K562 (cell line): ENCODE results near the gene GPR107. TPM values are rescaled to one million over a fixed set of nuclear protein-coding genes. Genes with fewer than 3 reads are reported as not detected.

Source experiments
- BCL6 ChIP-seq: fragments of 250-450 bp; sonication (Bioruptor Pico); IDR thresholded peaks from 2 replicates; pipeline ENCODE4 v1.4.0; 2020
- CEBPG ChIP-seq, 3 experiments: fragments of 200-800 bp in 1 of 3; sonication (Bioruptor generic) in 1 of 3; sonication (generic) in 1 of 3; formaldehyde crosslinking in 1 of 3; IDR thresholded peaks in 2 of 3; conservative IDR thresholded peaks in 1 of 3; 2 replicates each; pipeline versions ENCODE4 v1.6.1 to v1.8.0; 2016 to 2022; ENCODE audit warnings: missing compliant biosample characterization in 2 of 3, missing genetic modification characterization in 2 of 3, mild to moderate bottlenecking in 1 of 3, missing genetic modification reagents in 1 of 3
- CXXC5 ChIP-seq: fragments of 250-450 bp; sonication (Bioruptor Pico); IDR thresholded peaks from 2 replicates; pipeline ENCODE4 v1.8.0; 2022; ENCODE audit warnings: inconsistent platforms, mild to moderate bottlenecking, moderate library complexity
- SRSF3 ChIP-seq: fragments of 200-400 bp; formaldehyde crosslinking; IDR thresholded peaks from 2 replicates; pipeline ENCODE4 v1.6.1; 2016; ENCODE audit warnings: mild to moderate bottlenecking, low read length, moderate library complexity; ENCODE audit not compliant: insufficient read depth
- THRAP3 ChIP-seq: fragments of 450-650 bp; IDR thresholded peaks from 2 replicates; pipeline ENCODE4 v1.6.1; 2016; ENCODE audit warnings: mild to moderate bottlenecking, inconsistent platforms, borderline replicate concordance
- polyA plus RNA-seq, 8 experiments: library from polyadenylated mRNA; depleted of rRNA in 4 of 8; stranded (reverse) in 5 of 8; unstranded in 3 of 8; fragments of >200 nt; fragmentation: Nextera tagmentation in 2 of 8; fragmentation: Illumina TruSeq in 1 of 8; extraction: Ambion mirVana in 2 of 8; extraction: Trizol in 1 of 8; gene quantifications; 2 replicates each; pipeline versions ENCODE4 v1.2.1 to v1.2.3, GENCODE V29; 2011 to 2014; ENCODE audit warnings: inconsistent platforms in 1 of 8, missing spikeins in 1 of 8
- total RNA-seq, 7 experiments: library from RNA; depleted of rRNA in 6 of 7; stranded (reverse); fragments of >200 nt in 6 of 7; fragmentation: Illumina TruSeq in 2 of 7; extraction: Trizol in 2 of 7; gene quantifications; 2 replicates each; pipeline versions ENCODE4 v1.2.1 to v1.2.3, GENCODE V29; 2011 to 2021; ENCODE audit warnings: low replicate concordance in 1 of 7
- TF ChIP-seq, protein P1 (sequence below): fragments of 250-450 bp; sonication (Bioruptor Pico); IDR thresholded peaks from 2 replicates; pipeline ENCODE4 v1.4.0; 2020; ENCODE audit warnings: mild to moderate bottlenecking
- TF ChIP-seq, protein P2 (sequence below): sonication (generic); formaldehyde crosslinking; IDR thresholded peaks from 2 replicates; pipeline ENCODE4 v1.9.0; 2022; ENCODE audit warnings: mild to moderate bottlenecking, missing genetic modification reagents
- TF ChIP-seq, protein P3 (sequence below): fragments of 250-450 bp; sonication (Bioruptor Pico); IDR thresholded peaks from 2 replicates; pipeline ENCODE4 v1.5.0; 2020; ENCODE audit warnings: mild to moderate bottlenecking, borderline replicate concordance
- TF ChIP-seq, protein P4 (sequence below): fragments of 250-450 bp; sonication (Bioruptor Pico); IDR thresholded peaks from 2 replicates; pipeline ENCODE4 v1.8.0; 2021; ENCODE audit warnings: borderline replicate concordance, mild to moderate bottlenecking, moderate library complexity; ENCODE audit not compliant: poor library complexity, severe bottlenecking
- TF ChIP-seq, protein P5 (sequence below): IDR thresholded peaks from 2 replicates; pipeline ENCODE4 v1.6.1; 2011; ENCODE audit warnings: borderline replicate concordance, low read depth, mild to moderate bottlenecking, moderate library complexity, low read length; ENCODE audit not compliant: insufficient read depth, poor library complexity, severe bottlenecking

GPR107 gene
- total and polyA plus RNA-seq, 9 of the 15 experiments (the other 6 are each of a cell fraction or from before 2014, with no cell fraction given), result 3.2 to 34.6 (median 14.4) TPM

DNA sequence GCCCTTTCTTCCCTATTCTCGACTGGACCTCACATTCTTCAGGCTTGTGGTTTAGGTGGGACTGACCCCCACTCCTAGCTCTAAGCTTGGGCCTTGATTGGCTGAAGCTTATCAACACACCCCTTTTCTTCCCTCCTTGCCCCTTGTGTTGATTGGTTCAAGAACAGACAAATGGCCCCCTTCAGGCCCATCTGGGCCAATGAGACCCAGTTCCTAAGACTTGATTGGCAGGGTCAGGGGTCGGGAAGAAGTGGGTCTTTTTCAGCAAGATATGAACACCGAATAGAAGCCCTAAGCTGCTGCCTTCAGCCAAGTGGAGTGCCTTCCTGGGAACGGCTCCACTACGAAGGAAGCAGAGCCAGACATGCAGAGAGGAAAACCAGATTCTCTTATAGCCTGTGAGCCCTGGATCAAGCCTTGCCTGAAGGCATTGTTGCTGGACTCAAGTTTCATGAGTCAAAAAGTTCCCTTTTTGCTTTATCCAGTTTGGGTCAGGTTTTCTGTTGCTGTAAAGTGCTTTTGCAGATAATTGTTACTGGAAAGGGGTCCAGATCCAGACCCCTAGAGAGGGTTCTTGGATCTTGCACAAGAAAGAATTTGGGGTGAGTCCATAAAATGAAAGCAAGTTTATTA lies 96.1 kb downstream of the GPR107 start (continued):
- TF ChIP-seq, protein P1, sequence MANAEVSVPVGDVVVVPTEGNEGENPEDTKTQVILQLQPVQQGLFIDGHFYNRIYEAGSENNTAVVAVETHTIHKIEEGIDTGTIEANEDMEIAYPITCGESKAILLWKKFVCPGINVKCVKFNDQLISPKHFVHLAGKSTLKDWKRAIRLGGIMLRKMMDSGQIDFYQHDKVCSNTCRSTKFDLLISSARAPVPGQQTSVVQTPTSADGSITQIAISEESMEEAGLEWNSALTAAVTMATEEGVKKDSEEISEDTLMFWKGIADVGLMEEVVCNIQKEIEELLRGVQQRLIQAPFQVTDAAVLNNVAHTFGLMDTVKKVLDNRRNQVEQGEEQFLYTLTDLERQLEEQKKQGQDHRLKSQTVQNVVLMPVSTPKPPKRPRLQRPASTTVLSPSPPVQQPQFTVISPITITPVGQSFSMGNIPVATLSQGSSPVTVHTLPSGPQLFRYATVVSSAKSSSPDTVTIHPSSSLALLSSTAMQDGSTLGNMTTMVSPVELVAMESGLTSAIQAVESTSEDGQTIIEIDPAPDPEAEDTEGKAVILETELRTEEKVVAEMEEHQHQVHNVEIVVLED (CRISPR knock-in tag), result no peak
- TF ChIP-seq, protein P2, sequence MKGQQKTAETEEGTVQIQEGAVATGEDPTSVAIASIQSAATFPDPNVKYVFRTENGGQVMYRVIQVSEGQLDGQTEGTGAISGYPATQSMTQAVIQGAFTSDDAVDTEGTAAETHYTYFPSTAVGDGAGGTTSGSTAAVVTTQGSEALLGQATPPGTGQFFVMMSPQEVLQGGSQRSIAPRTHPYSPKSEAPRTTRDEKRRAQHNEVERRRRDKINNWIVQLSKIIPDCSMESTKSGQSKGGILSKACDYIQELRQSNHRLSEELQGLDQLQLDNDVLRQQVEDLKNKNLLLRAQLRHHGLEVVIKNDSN (CRISPR knock-in tag), result no peak
- no peak for TF ChIP-seq CEBPG (CRISPR knock-in tag; IDR thresholded peaks at IDR 0.05)
- TF ChIP-seq CEBPG (tag; conservative IDR thresholded peaks at IDR 0.05 in 1 of 2, IDR thresholded peaks at IDR 0.05 in 1 of 2), result no peak
- TF ChIP-seq, protein P3, sequence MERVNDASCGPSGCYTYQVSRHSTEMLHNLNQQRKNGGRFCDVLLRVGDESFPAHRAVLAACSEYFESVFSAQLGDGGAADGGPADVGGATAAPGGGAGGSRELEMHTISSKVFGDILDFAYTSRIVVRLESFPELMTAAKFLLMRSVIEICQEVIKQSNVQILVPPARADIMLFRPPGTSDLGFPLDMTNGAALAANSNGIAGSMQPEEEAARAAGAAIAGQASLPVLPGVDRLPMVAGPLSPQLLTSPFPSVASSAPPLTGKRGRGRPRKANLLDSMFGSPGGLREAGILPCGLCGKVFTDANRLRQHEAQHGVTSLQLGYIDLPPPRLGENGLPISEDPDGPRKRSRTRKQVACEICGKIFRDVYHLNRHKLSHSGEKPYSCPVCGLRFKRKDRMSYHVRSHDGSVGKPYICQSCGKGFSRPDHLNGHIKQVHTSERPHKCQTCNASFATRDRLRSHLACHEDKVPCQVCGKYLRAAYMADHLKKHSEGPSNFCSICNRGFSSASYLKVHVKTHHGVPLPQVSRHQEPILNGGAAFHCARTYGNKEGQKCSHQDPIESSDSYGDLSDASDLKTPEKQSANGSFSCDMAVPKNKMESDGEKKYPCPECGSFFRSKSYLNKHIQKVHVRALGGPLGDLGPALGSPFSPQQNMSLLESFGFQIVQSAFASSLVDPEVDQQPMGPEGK (CRISPR knock-in tag), result no peak
- no peak for TF ChIP-seq CXXC5 (CRISPR knock-in tag)
- no peak for TF ChIP-seq THRAP3
- no peak for TF ChIP-seq BCL6 (CRISPR knock-in tag)
- TF ChIP-seq, protein P4, sequence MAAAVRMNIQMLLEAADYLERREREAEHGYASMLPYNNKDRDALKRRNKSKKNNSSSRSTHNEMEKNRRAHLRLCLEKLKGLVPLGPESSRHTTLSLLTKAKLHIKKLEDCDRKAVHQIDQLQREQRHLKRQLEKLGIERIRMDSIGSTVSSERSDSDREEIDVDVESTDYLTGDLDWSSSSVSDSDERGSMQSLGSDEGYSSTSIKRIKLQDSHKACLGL, result no peak
- TF ChIP-seq, protein P5, sequence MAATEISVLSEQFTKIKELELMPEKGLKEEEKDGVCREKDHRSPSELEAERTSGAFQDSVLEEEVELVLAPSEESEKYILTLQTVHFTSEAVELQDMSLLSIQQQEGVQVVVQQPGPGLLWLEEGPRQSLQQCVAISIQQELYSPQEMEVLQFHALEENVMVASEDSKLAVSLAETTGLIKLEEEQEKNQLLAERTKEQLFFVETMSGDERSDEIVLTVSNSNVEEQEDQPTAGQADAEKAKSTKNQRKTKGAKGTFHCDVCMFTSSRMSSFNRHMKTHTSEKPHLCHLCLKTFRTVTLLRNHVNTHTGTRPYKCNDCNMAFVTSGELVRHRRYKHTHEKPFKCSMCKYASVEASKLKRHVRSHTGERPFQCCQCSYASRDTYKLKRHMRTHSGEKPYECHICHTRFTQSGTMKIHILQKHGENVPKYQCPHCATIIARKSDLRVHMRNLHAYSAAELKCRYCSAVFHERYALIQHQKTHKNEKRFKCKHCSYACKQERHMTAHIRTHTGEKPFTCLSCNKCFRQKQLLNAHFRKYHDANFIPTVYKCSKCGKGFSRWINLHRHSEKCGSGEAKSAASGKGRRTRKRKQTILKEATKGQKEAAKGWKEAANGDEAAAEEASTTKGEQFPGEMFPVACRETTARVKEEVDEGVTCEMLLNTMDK, result no peak
- no peak for TF ChIP-seq SRSF3
